MM.1S (cell line): ENCODE measurements around the gene ZNF658.
"Not testable (repeated sequence)": the region's sequence is repeated elsewhere in the genome, so short reads cannot be mapped to it uniquely, and the experiment has no call there.

ENCODE experiments used
- CTCF ChIP-seq: fragments of 300-600 bp; sonication (generic); IDR thresholded peaks from 2 replicates; pipeline ENCODE4 v1.5.1; 2016; ENCODE audit warnings: antibody characterized with exemption, low read length, mixed read lengths
- EZH2 ChIP-seq: fragments of 300-600 bp; sonication (generic); optimal IDR thresholded peaks from 2 replicates; pipeline ENCODE3; 2017; ENCODE audit warnings: low read depth, mild to moderate bottlenecking, antibody characterized with exemption, low read length, mixed read lengths
- EZH2phosphoT487 ChIP-seq: fragments of 300-600 bp; sonication (generic); IDR thresholded peaks from 2 replicates; pipeline ENCODE4 v1.6.1; 2018; ENCODE audit warnings: antibody characterized with exemption, low read length

GRCh38 chr9:66880605-66881004 lies 19.9 kb upstream of the ZNF658 start:
- not testable (repeated sequence) for TF ChIP-seq CTCF, EZH2, EZH2phosphoT487
